Measurements from ENCODE around the gene LZTFL1. TPM values are rescaled to one million over a fixed set of nuclear protein-coding genes. Genes with fewer than 3 reads are reported as not detected.

Gene LZTFL1
- total RNA-seq, 1 experiment from 2014 or later = 21.0 TPM

- TF ChIP-seq EGR1 (IDR thresholded peaks at IDR 0.05; ENCODE audit: low read depth) = no peak
- no peak for TF ChIP-seq ZBTB33 (IDR thresholded peaks at IDR 0.05; ENCODE audit: extremely low read depth, insufficient replicate concordance, low read length)
- no peak for TF ChIP-seq JUND (IDR thresholded peaks at IDR 0.05)
- no peak for TF ChIP-seq POLR2AphosphoS5 (IDR thresholded peaks at IDR 0.05; ENCODE audit: low read depth, low read length)
- 0 out of 2 replicates have a peak, but pooled peaks have one; percentile 24 for TF ChIP-seq CBX3 (IDR thresholded peaks at IDR 0.05; ENCODE audit: low read depth)
- no peak for TF ChIP-seq CTCF (IDR thresholded peaks at IDR 0.05 in 2 of 3, conservative IDR thresholded peaks at IDR 0.05 in 1 of 3; ENCODE audit: borderline replicate concordance in 1 of 3, insufficient read depth in 1 of 3, low read depth in 2 of 3, low read length in 2 of 3)
- Histone ChIP-seq H2AFZ (ENCODE audit: low read depth, low read length, poor library complexity, severe bottlenecking) (no peak overlapping the region), H3K4me1 (ENCODE audit: control insufficient read depth in 1 of 2, insufficient read depth in 2 of 2, low read length in 2 of 2) (peaks cover 2 to 12% of the 10 kb centered on the region in 2 experiments; a peak in 2 of 4 replicates), H3K9me2 (ENCODE audit: insufficient read depth) (no peaks in the 10 kb centered on the region), H3K79me2 (ENCODE audit: insufficient read depth, low read length) (no peaks in the 10 kb centered on the region), H3K27me3 (ENCODE audit: insufficient read depth, low read length) (no peaks in the 10 kb centered on the region), H3K4me2 (ENCODE audit: low read length) (peak overlapping the region; percentile 35; the same call in 1 of the 2 replicates), H3K36me3 (ENCODE audit: control insufficient read depth in 1 of 2, insufficient read depth in 2 of 2, low read length in 2 of 2) (no peaks in the 10 kb centered on the region), H3K9ac (ENCODE audit: low read length) (no peak overlapping the region), H3K9me3 (ENCODE audit: control insufficient read depth in 1 of 2, insufficient read depth in 1 of 2, low read depth in 1 of 2, low read length in 2 of 2) (no peaks in the 10 kb centered on the region), H4K20me1 (ENCODE audit: insufficient read depth) (no peaks in the 10 kb centered on the region), H3K27ac (ENCODE audit: low read depth, low read length) (no peak overlapping the region), H3K4me3 (replicated peaks in 1 of 2; ENCODE audit: low read depth in 1 of 2, low read length in 2 of 2) (no peak overlapping the region)
- DNase-seq (ENCODE audit: low read depth, low spot score) (no peak), ATAC-seq (peak; percentile 44; the same call in 1 of the 2 replicates)
- ChIA-PET POLR2A (no interaction called here), RAD21 (ENCODE audit: low non-redundant PET in 1 of 2, low total read pairs in 2 of 2, uncharacterized antibody in 2 of 2, unreplicated experiment in 2 of 2) (no interaction called here), CTCF (no interaction called here)
- intact Hi-C loops (cut with micrococcal nuclease) = no loop called here
- no TSS peak for BruUV-seq (replicated peaks)
Observed at GRCh38 chr3:45881078-45882022, 39.4 kb upstream of the LZTFL1 start.
